ENCODE data around the gene TRAF3IP3. TPM values are rescaled to one million over a fixed set of nuclear protein-coding genes. Genes with fewer than 3 reads are reported as not detected.

The TRAF3IP3 gene
- total RNA-seq, 2 donors from 2014 or later, result 2.3 to 4.4 TPM

- intact Hi-C loops (cut with DNase I, micrococcal nuclease), result loop anchor here in 1 of 2 donors (10.0 kb wide), 1 partner anchor 184 kb away; no protein-coding TSS in a partner anchor
- DNase-seq, result no peak
- no peak for ATAC-seq
These were observed 2.5 kb downstream of the TRAF3IP3 start for GRCh38 chr1:209758400-209758799.

GRCh38 chr1:209759829-209760359 is 4.0 kb downstream of the TRAF3IP3 start:
- intact Hi-C loops (cut with DNase I, micrococcal nuclease), result loop anchor here in 1 of 2 donors (10.0 kb wide), 1 partner anchor 185 kb away; no protein-coding TSS in a partner anchor
- ATAC-seq, result no peak
- no peak for DNase-seq

- intact Hi-C loops (cut with DNase I, micrococcal nuclease), result no loop called here
- DNase-seq, result no peak
- no peak for ATAC-seq
These were observed 5.3 kb downstream of the TRAF3IP3 start for GRCh38 chr1:209761011-209761635.

- intact Hi-C loops (cut with DNase I, micrococcal nuclease), result no loop called here
- no peak for DNase-seq
- ATAC-seq, result no peak
These were observed 10.2 kb downstream of the TRAF3IP3 start for GRCh38 chr1:209766051-209766450.

GRCh38 chr1:209767096-209767495 is 11.2 kb downstream of the TRAF3IP3 start:
- DNase-seq (no peak), ATAC-seq (no peak)
- intact Hi-C loops (cut with DNase I, micrococcal nuclease), result no loop called here

- intact Hi-C loops (cut with DNase I, micrococcal nuclease), result no loop called here
- DNase-seq (no peak), ATAC-seq (no peak)
These were observed 11.9 kb downstream of the TRAF3IP3 start for GRCh38 chr1:209767706-209768105.

GRCh38 chr1:209768354-209768774 is 12.5 kb downstream of the TRAF3IP3 start:
- peak; percentile 45 for ATAC-seq

GRCh38 chr1:209769171-209769904 is 13.5 kb downstream of the TRAF3IP3 start:
- DNase-seq, result peak; percentile 58 to 65
- intact Hi-C loops (cut with DNase I, micrococcal nuclease), result no loop called here
- peak; percentile 34 for ATAC-seq

More at GRCh38 chr1:209768354-209768774, 12.5 kb downstream of the TRAF3IP3 start:
- intact Hi-C loops (cut with DNase I, micrococcal nuclease), result no loop called here
- DNase-seq, result peak; percentile 53 to 62

- ATAC-seq (no peak), DNase-seq (no peak)
- intact Hi-C loops (cut with DNase I, micrococcal nuclease), result no loop called here
These were observed 14.1 kb downstream of the TRAF3IP3 start for GRCh38 chr1:209769971-209770370.

- intact Hi-C loops (cut with DNase I, micrococcal nuclease), result no loop called here
- ATAC-seq (no peak), DNase-seq (no peak)
These were observed 15.0 kb downstream of the TRAF3IP3 start for GRCh38 chr1:209770636-209771415.

GRCh38 chr1:209772126-209772525 is 16.3 kb downstream of the TRAF3IP3 start:
- DNase-seq (no peak), ATAC-seq (no peak)
- intact Hi-C loops (cut with DNase I, micrococcal nuclease), result no loop called here

- intact Hi-C loops (cut with DNase I, micrococcal nuclease), result no loop called here
- no peak for DNase-seq
- no peak for ATAC-seq
These were observed 18.7 kb downstream of the TRAF3IP3 start for GRCh38 chr1:209774592-209774991.

- intact Hi-C loops (cut with DNase I, micrococcal nuclease), result no loop called here
- ATAC-seq (no peak), DNase-seq (no peak)
These were observed 19.8 kb downstream of the TRAF3IP3 start for GRCh38 chr1:209775678-209776077.

- intact Hi-C loops (cut with DNase I, micrococcal nuclease), result no loop called here
- ATAC-seq (no peak), DNase-seq (no peak)
These were observed 21.7 kb downstream of the TRAF3IP3 start for GRCh38 chr1:209777587-209777986.

- intact Hi-C loops (cut with DNase I, micrococcal nuclease), result no loop called here
- ATAC-seq (no peak), DNase-seq (no peak)
These were observed 22.2 kb downstream of the TRAF3IP3 start for GRCh38 chr1:209778102-209778501.

GRCh38 chr1:209780268-209780667 is 24.4 kb downstream of the TRAF3IP3 start:
- DNase-seq, result no peak
- no peak for ATAC-seq
- intact Hi-C loops (cut with DNase I, micrococcal nuclease), result no loop called here

- intact Hi-C loops (cut with DNase I, micrococcal nuclease), result no loop called here
- ATAC-seq, result no peak
- no peak for DNase-seq
These were observed 27.5 kb downstream of the TRAF3IP3 start for GRCh38 chr1:209783386-209783785.

GRCh38 chr1:209784265-209785169 is 28.7 kb downstream of the TRAF3IP3 start, which contains the start of gene C1orf74:
Gene C1orf74, minus strand, starts transcription at chr1:209784559. Its CDS starts 925 bp downstream, at chr1:209783634.
- intact Hi-C loops (cut with DNase I, micrococcal nuclease), result no loop called here
- ATAC-seq (peak; percentile 95), DNase-seq (peak; percentile 99)
